Measurements from ENCODE around the gene ATP13A1. TPM values are rescaled to one million over a fixed set of nuclear protein-coding genes. Genes with fewer than 3 reads are reported as not detected.
"Not testable (repeated sequence)": the region's sequence is repeated elsewhere in the genome, so short reads cannot be mapped to it uniquely, and the experiment has no call there.

The ATP13A1 gene
- total and polyA plus RNA-seq, 2 of the 8 experiments (the other 6 are each of a cell fraction or from before 2014, with no cell fraction given) = 33.0 to 64.2 TPM

- TF ChIP-seq, protein P1, sequence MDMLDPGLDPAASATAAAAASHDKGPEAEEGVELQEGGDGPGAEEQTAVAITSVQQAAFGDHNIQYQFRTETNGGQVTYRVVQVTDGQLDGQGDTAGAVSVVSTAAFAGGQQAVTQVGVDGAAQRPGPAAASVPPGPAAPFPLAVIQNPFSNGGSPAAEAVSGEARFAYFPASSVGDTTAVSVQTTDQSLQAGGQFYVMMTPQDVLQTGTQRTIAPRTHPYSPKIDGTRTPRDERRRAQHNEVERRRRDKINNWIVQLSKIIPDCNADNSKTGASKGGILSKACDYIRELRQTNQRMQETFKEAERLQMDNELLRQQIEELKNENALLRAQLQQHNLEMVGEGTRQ (IDR thresholded peaks at IDR 0.05; ENCODE audit: low read length) = no peak
- TF ChIP-seq TAF7 (optimal IDR thresholded peaks at IDR 0.05; ENCODE audit: borderline replicate concordance, low read depth, low read length) (no peak), GTF2F1 (IDR thresholded peaks at IDR 0.05; ENCODE audit: borderline replicate concordance, low read depth, low read length) (no peak)
Measured at GRCh38 chr19:19704836-19705235, 41.4 kb upstream of the ATP13A1 start (continued).

DNA sequence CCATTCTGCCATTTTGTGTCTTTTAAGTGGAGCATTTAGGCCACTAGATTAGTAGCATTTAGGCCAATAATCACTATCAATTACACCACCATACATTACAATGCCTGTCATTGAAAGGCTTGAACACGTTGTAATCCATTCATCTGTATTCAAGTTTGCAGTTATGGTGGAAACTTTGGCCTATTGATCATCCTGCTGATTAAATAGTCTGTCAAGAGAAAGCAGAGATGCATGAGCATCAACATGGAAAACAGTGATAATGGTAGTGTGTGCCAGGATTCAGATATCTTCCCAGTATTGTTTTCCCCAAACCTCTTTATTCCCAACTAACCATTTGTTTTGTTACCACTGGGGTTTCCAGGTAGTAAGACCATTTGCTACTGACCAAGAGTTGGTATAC is 37.0 kb upstream of the ATP13A1 start:
- H3K14ac ChIP-seq (ENCODE audit: insufficient read length); H3K23ac ChIP-seq (ENCODE audit: insufficient read length); H3K9ac ChIP-seq (replicated peaks in 1 of 4; ENCODE audit: extremely low read depth in 1 of 4, low read depth in 3 of 4, low read length in 3 of 4); H4K20me1 ChIP-seq (replicated peaks in 1 of 2; ENCODE audit: control insufficient read depth in 1 of 2, insufficient read depth in 2 of 2, low read length in 2 of 2); H3K18ac ChIP-seq (ENCODE audit: extremely low read depth, low read length); H4K5ac ChIP-seq (ENCODE audit: insufficient read length, low read depth, low read length); H3K23me2 ChIP-seq (ENCODE audit: low read depth, low read length); H4K91ac ChIP-seq (replicated peaks; ENCODE audit: insufficient read length, low read length); H3K4me3 ChIP-seq (ENCODE audit: extremely low read depth in 1 of 4, insufficient read depth in 2 of 4, low read depth in 3 of 4, low read length in 4 of 4); H3K79me1 ChIP-seq (ENCODE audit: low read depth, low read length); H2AK5ac ChIP-seq (ENCODE audit: low read depth, low read length); H2AFZ ChIP-seq (ENCODE audit: low read length); H3K56ac ChIP-seq (replicated peaks; ENCODE audit: insufficient read length, low read depth, low read length); H3K27me3 ChIP-seq (replicated peaks in 1 of 4; ENCODE audit: control insufficient read depth in 3 of 4, extremely low read depth in 1 of 4, insufficient read depth in 3 of 4, low read length in 3 of 4); H2BK20ac ChIP-seq (ENCODE audit: low read length); H3K4me2 ChIP-seq (ENCODE audit: insufficient read depth in 1 of 2, low read depth in 2 of 2, low read length in 2 of 2); H2BK120ac ChIP-seq (replicated peaks; ENCODE audit: low read depth, low read length); H3K4me1 ChIP-seq (replicated peaks in 1 of 4; ENCODE audit: control insufficient read depth in 3 of 4, insufficient read depth in 4 of 4, low read length in 3 of 4); CTCF ChIA-PET (ENCODE audit: partially characterized antibody); DNase-seq (ENCODE audit: low read depth in 1 of 2, low spot score in 2 of 2); H3K4ac ChIP-seq (replicated peaks; ENCODE audit: insufficient read length, low read depth, low read length); H2BK15ac ChIP-seq (ENCODE audit: low read length); H4K8ac ChIP-seq (ENCODE audit: extremely low read depth, insufficient read depth, low read length); H3K9me3 ChIP-seq (ENCODE audit: insufficient read depth in 2 of 2, low read depth in 1 of 2, low read length in 1 of 2); H2BK5ac ChIP-seq (ENCODE audit: low read depth, low read length); H2BK12ac ChIP-seq (ENCODE audit: low read depth, low read length); H3K36me3 ChIP-seq (ENCODE audit: control insufficient read depth in 2 of 4, insufficient read depth in 4 of 4, low read length in 3 of 4); H3K27ac ChIP-seq (ENCODE audit: low read depth, low read length); H3K79me2 ChIP-seq (ENCODE audit: control insufficient read depth in 1 of 2, insufficient read depth in 2 of 2, low read length in 2 of 2); FAIRE-seq: not testable (repeated sequence)
- POLR2A ChIA-PET (ENCODE audit: partially characterized antibody) = interaction anchor here (1.2 kb wide), 1 partner anchor 167 kb away, joined by 3 read pairs; no protein-coding TSS in a partner anchor
- WGBS, 2 experiments (ENCODE audit: extremely low coverage in 1 of 2, insufficient coverage in 1 of 2, insufficient read length in 1 of 2, insufficient replicate concordance in 2 of 2, low coverage in 1 of 2, low lambda C conversion rate in 2 of 2, missing lambda C conversion rate in 1 of 2) = 91% methylated on average over 1 of the region's 1 CpG; no CpG with 5 or more reads in 1 of the 2 experiments
